HL-60 (cell line): ENCODE results near the gene CHRNA3.

Experiments used
- DNase-seq, 2 experiments: peaks; one replicate each; pipeline ENCODE4 v3.0.0-alpha.2; 2010 to 2020; ENCODE audit warnings: low read depth in 1 of 2, low spot score in 1 of 2
- H3K27ac ChIP-seq: fragments of 250-450 bp; sonication (Bioruptor Pico); replicated peaks from 2 replicates; pipeline ENCODE4 v1.5.1; 2020; ENCODE audit warnings: mild to moderate bottlenecking, moderate library complexity
- H3K27me3 ChIP-seq: fragments of 250-450 bp; sonication (Bioruptor Pico); 2 replicates; pipeline ENCODE4 v1.5.1; 2021; ENCODE audit warnings: mild to moderate bottlenecking, moderate library complexity; ENCODE audit not compliant: insufficient read depth, poor library complexity, severe bottlenecking
- H3K4me3 ChIP-seq: replicated peaks from 2 replicates; pipeline ENCODE4 v1.5.1; 2011; ENCODE audit warnings: mild to moderate bottlenecking, control low read depth, low read length; ENCODE audit not compliant: insufficient read depth
- GABPA ChIP-seq: IDR thresholded peaks from 2 replicates; pipeline ENCODE4 v1.6.1; 2012; ENCODE audit warnings: low read depth
- POLR2AphosphoS5 ChIP-seq: IDR thresholded peaks from 2 replicates; pipeline ENCODE4 v1.6.1; 2012; ENCODE audit warnings: low read depth
- SPI1 ChIP-seq: IDR thresholded peaks from 2 replicates; pipeline ENCODE4 v1.6.1; 2012; ENCODE audit warnings: low read depth, mild to moderate bottlenecking, borderline replicate concordance
- TF ChIP-seq, protein P1 (sequence below): IDR thresholded peaks from one replicate; pipeline ENCODE4 v1.5.1; 2011; ENCODE audit warnings: low read length, control low read depth, inconsistent platforms; ENCODE audit not compliant: insufficient read depth
- TF ChIP-seq, protein P2 (sequence below): IDR thresholded peaks from 2 replicates; pipeline ENCODE4 v1.6.1; 2012; ENCODE audit warnings: low read depth; ENCODE audit not compliant: insufficient replicate concordance

Gene CHRNA3

DNA sequence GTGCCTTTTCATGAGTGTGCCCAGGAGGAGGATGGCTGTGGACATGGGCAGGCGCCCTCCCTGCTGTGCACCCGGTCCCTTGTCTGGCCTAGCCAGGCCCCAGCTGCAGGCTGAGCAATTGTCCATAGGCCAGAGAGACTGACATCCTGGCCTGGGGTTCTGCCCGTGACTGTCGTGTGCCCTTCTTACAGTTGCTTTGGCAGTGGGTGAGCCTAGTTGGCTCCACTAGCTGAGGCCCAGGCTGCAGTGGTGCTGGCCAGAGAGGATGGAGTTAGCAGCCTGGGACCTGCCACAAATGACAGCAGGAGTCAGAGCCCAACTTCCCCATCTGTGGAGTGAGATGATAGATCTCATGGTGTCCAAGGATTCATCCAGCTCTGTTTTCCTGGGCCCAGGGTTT is 29.2 kb upstream of the CHRNA3 start:
- TF ChIP-seq, protein P1, sequence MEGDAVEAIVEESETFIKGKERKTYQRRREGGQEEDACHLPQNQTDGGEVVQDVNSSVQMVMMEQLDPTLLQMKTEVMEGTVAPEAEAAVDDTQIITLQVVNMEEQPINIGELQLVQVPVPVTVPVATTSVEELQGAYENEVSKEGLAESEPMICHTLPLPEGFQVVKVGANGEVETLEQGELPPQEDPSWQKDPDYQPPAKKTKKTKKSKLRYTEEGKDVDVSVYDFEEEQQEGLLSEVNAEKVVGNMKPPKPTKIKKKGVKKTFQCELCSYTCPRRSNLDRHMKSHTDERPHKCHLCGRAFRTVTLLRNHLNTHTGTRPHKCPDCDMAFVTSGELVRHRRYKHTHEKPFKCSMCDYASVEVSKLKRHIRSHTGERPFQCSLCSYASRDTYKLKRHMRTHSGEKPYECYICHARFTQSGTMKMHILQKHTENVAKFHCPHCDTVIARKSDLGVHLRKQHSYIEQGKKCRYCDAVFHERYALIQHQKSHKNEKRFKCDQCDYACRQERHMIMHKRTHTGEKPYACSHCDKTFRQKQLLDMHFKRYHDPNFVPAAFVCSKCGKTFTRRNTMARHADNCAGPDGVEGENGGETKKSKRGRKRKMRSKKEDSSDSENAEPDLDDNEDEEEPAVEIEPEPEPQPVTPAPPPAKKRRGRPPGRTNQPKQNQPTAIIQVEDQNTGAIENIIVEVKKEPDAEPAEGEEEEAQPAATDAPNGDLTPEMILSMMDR, result no peak
- TF ChIP-seq GABPA (no peak), SPI1 (no peak), POLR2AphosphoS5 (no peak)
- TF ChIP-seq, protein P2, sequence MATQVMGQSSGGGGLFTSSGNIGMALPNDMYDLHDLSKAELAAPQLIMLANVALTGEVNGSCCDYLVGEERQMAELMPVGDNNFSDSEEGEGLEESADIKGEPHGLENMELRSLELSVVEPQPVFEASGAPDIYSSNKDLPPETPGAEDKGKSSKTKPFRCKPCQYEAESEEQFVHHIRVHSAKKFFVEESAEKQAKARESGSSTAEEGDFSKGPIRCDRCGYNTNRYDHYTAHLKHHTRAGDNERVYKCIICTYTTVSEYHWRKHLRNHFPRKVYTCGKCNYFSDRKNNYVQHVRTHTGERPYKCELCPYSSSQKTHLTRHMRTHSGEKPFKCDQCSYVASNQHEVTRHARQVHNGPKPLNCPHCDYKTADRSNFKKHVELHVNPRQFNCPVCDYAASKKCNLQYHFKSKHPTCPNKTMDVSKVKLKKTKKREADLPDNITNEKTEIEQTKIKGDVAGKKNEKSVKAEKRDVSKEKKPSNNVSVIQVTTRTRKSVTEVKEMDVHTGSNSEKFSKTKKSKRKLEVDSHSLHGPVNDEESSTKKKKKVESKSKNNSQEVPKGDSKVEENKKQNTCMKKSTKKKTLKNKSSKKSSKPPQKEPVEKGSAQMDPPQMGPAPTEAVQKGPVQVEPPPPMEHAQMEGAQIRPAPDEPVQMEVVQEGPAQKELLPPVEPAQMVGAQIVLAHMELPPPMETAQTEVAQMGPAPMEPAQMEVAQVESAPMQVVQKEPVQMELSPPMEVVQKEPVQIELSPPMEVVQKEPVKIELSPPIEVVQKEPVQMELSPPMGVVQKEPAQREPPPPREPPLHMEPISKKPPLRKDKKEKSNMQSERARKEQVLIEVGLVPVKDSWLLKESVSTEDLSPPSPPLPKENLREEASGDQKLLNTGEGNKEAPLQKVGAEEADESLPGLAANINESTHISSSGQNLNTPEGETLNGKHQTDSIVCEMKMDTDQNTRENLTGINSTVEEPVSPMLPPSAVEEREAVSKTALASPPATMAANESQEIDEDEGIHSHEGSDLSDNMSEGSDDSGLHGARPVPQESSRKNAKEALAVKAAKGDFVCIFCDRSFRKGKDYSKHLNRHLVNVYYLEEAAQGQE, result no peak
- Histone ChIP-seq H3K4me3 (no peak overlapping the region), H3K27ac (no peak overlapping the region), H3K27me3 (no peaks in the 10 kb centered on the region)
- DNase-seq, result no peak

DNA sequence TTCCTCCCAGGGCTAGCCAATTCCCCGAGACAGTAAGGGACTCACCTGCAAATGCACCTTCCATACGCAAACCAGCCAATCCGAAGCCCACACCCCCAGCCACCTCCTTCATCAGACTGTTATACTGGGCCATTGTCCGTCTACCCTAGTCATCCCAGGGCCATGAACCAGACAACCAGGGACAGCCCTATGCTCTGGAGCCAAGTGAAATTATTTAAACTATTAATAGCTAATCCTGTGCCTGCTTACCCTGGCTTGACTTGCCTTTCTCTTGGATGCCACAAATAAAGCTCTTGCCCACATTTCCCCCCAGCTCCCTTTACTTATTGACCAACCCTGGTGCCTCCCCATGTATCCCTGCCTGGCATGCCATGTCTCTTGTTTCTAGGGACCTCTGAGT is 24.2 kb upstream of the CHRNA3 start:
- peaks cover 17% of the 10 kb centered on the region for H3K27me3 ChIP-seq
- no peak overlapping the region for H3K27ac ChIP-seq
- no peak overlapping the region for H3K4me3 ChIP-seq
- DNase-seq, result no peak
- TF ChIP-seq, protein P1, result no peak
- TF ChIP-seq, protein P2, result no peak
- TF ChIP-seq SPI1 (no peak), GABPA (no peak), POLR2AphosphoS5 (no peak)

DNA sequence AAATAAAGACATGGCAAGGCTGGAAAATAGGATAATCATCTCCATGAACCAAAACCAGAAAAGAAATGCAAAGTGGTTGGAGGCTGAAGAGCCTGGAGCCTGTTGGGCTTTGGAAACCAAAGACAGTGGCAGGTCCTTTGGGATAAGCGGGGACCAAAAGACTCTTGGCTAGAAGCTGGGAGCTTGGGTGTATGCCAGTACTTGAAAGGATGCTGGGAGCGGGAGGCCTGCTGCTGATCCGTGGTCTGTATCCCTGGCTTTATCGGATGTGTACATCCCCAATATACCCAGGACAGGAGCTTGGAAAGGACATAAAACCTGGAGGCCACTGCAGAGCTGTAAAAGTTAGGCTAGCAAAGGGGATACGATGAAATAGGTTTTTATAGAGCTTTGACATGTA is 21.5 kb upstream of the CHRNA3 start:
- no peak for DNase-seq
- Histone ChIP-seq H3K27ac (no peak overlapping the region), H3K4me3 (no peak overlapping the region), H3K27me3 (peaks cover 22% of the 10 kb centered on the region)
- TF ChIP-seq GABPA (no peak), SPI1 (no peak), POLR2AphosphoS5 (no peak)
- TF ChIP-seq, protein P1, result no peak
- TF ChIP-seq, protein P2, result no peak
